Effector memory CD8-positive, alpha-beta T cell (primary cell): Measurements from ENCODE around the gene FAM53B.

Experiments
- ATAC-seq: fragments of 150-1000 bp; cut with Tn5 transposase; replicated peaks from 2 replicates; pipeline ENCODE4 v1.10.0; 2021; ENCODE audit warnings: mild to moderate bottlenecking, moderate library complexity
- DNase-seq, 3 experiments: peaks; one replicate each; pipeline ENCODE4 v3.0.0; 2021
- H3K27ac Mint-ChIP-seq, 2 donors: one replicate each; pipeline ENCODE4 v1.8.0; 2022; ENCODE audit warnings: mild to moderate bottlenecking in 2 of 2, mixed read lengths in 2 of 2, moderate library complexity in 2 of 2
- H3K27me3 Mint-ChIP-seq, 2 donors: one replicate each; pipeline ENCODE4 v1.8.0; 2022; ENCODE audit warnings: mixed read lengths in 2 of 2
- H3K36me3 Mint-ChIP-seq: one replicate; pipeline ENCODE4 v1.8.0; 2022; ENCODE audit warnings: mild to moderate bottlenecking, moderate library complexity, mixed read lengths; ENCODE audit not compliant: insufficient read depth
- H3K4me1 Mint-ChIP-seq, 2 donors: one replicate each; pipeline ENCODE4 v1.8.0; 2022; ENCODE audit warnings: low read depth in 2 of 2, mixed read lengths in 2 of 2
- H3K4me3 Mint-ChIP-seq, 2 donors: one replicate each; pipeline ENCODE4 v1.8.0; 2022; ENCODE audit warnings: mild to moderate bottlenecking in 2 of 2, mixed read lengths in 2 of 2, moderate library complexity in 2 of 2
- H3K9me3 Mint-ChIP-seq, 2 donors: one replicate each; pipeline ENCODE4 v1.8.0; 2022; ENCODE audit warnings: mixed read lengths in 2 of 2

Gene FAM53B

DNA sequence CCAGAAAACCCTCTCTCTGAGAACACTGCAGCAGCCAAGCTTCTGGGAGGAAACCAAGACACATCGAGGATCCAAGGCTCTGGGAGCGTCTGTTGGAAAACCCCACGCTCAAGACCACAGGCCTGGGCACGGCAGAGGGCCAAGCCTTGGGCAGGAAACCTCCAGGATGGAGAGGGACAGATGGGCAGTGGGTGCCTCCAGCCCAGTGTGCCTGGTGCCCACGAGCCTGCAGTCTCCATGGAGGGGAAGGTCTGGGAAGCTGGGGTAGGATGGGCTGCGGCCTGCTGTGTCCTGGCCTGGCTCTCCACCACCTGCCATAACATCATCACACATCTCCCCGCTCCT, 96.1 kb downstream of the FAM53B start:
- Mint-ChIP-seq H3K4me3 (peak overlapping the region; percentile 75 to 85), H3K27me3 (no peaks in the 10 kb centered on the region), H3K27ac (peak overlapping the region; percentile 99 to 100), H3K4me1 (peaks cover 84 to 85% of the 10 kb centered on the region in 2 donors), H3K9me3 (no peaks in the 10 kb centered on the region), H3K36me3 (peaks cover 65% of the 10 kb centered on the region)
- no peak for ATAC-seq
- DNase-seq = no peak

DNA sequence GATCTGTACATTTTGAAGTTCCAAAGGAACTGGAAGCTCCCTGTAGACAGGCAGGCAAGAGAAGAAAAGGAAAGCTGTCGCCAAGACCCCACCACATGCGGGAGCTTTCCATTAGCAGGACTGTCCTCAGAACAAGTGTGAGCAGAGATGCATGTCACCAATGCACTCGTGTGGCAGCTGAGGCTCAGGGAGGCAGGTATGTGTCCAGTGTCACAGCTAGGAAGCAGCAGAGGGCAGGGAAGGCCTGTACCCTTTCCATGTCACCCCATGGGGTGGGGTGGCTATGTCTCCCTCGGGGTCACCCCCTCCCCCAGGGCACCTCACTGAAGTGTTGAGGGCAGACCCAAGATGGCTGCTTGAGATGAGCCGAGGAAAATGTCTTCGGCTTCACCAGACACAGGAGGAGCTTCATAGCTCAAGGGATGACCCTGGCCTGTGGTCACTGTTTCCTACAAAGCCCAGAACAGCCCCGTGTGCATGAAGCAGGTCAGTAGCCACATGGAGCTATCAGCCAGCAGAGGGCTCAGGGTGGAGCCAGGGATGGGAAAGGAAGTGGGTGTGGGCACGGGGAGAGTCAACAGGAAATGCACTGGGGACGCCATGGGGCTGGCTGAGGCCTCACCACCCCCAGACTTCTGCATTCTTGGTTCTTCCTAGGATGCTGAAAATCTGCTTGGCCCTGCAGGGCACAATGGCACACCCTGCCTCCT, 96.6 kb downstream of the FAM53B start:
- Mint-ChIP-seq H3K4me1 (peaks cover 85 to 87% of the 10 kb centered on the region in 2 donors), H3K27me3 (no peaks in the 10 kb centered on the region)
- peak; percentile 64 to 70 (median 64) for DNase-seq

DNA sequence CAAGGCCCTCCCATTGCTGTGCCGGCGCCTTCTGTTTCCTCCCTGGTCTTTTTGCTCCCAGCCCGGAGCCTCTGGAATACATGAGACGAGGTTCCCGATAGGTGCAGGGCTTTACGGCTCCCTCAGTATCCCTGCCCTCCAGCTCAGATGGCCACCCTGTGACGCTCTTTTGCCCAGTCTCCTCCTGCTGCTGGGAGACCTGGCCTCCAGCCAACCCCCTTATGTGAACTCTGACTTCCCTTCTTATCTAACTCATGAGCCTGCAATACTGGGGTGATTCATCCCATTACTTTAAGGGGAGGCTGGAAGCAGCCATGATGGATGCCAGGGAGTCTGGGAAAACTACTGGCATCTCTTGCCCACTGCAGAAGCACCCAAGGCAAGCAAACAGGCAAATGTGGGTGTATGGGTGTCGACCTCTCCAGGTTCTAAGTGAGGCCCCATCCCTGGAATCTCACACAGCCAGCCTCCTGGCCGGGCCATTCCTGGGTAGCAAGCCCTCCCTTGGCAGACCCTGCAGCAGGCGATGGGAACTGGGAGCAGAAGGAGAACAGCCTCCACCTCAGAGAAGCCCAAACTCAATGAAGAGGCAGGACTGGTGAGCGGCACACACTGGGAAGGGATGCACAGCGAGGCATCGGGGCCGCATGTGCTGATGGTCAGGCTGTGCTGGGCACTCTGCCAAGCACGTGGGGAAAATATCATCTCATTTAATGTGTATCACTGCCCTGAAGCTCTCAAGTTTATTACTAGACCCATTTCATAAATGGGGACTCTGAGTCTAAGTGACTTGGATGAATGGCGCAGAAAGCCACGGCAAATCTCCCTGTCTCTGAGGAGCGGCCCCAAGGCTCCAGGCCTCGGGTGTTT, 97.5 kb downstream of the FAM53B start:
- DNase-seq (no peak), ATAC-seq (no peak)
- H3K9me3 Mint-ChIP-seq = no peaks in the 10 kb centered on the region
- H3K4me3 Mint-ChIP-seq = peak overlapping the region; percentile 75 to 85
- H3K27me3 Mint-ChIP-seq = no peaks in the 10 kb centered on the region
- H3K36me3 Mint-ChIP-seq = peaks cover 66% of the 10 kb centered on the region
- peak overlapping the region; percentile 99 to 100 for H3K27ac Mint-ChIP-seq
- H3K4me1 Mint-ChIP-seq = peaks cover 86 to 87% of the 10 kb centered on the region in 2 donors

More for the DNA sequence above, 96.6 kb downstream of the FAM53B start:
- peak; percentile 47 for ATAC-seq
- H3K27ac Mint-ChIP-seq = peak overlapping the region; percentile 99 to 100
- peak overlapping the region; percentile 75 to 85 for H3K4me3 Mint-ChIP-seq
- H3K36me3 Mint-ChIP-seq = peaks cover 64% of the 10 kb centered on the region
- no peaks in the 10 kb centered on the region for H3K9me3 Mint-ChIP-seq

DNA sequence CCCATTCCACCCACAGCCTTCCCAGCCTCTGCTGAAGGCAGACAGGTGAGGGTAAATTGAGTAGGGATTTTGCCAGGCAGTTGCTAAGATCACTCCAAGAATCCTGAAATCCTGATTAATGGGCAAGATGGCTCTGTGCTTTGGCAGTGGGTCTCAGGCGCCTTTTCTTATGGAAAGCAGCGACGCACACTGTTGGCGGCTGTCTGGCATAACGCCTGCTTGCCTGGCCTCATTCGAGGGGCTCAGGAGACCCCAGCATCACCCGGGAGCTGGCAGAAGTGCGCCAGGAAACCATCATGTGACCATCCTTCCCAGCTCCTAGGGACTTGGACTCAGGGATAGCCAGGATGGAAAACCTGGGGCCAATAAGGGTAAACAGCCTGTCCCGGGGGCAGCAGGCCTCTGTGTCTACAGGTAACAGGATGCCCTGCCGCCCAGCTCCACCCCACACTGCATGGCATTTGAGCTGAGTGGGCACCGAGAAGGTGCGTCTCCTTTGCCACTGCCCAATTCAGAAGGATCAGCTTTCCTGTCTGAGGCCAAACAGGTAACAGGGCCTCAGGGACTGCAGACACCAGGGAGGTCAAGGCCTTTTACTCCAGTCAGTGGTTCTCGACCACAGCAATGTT, 98.6 kb downstream of the FAM53B start:
- H3K4me1 Mint-ChIP-seq = peaks cover 86 to 88% of the 10 kb centered on the region in 2 donors
- peak overlapping the region; percentile 99 to 100 for H3K27ac Mint-ChIP-seq
- DNase-seq (no peak), ATAC-seq (no peak)
- peak overlapping the region; percentile 22 to 85 for H3K4me3 Mint-ChIP-seq
- H3K9me3 Mint-ChIP-seq = no peaks in the 10 kb centered on the region
- peaks cover 66% of the 10 kb centered on the region for H3K36me3 Mint-ChIP-seq
- H3K27me3 Mint-ChIP-seq = no peaks in the 10 kb centered on the region

DNA sequence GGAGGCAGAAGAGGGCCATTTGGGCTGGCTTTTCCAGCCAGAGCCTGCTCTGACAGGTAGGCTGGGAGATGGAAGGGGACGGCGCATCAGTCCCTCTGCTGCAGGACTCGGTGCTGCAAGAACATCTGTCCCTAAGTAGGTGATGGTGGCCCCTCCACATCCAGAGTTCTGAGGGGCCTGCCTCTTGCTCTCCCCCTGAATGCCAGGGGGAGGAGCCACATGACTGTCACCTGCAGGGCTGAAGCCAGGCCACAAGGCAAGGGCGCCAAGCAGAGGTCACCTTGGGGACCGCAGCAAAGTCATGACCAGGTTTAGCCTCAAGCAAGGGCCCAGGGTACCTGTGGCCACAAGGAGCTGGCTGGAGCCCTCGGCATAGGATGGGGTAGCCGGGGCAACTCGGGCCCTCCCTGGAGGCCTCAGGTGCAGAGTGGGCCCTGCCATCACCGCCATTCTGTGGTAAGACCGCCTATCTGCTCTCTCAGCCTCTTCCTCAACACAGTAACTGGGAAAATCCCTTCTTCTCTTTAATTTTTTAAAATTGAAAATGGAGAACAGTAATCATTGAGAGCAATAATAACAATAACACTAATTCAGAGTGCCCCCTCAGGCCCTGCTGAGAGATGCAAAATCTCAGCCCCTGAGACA, 99.3 kb downstream of the FAM53B start:
- H3K27ac Mint-ChIP-seq = peak overlapping the region; percentile 99 to 100
- H3K36me3 Mint-ChIP-seq = peaks cover 59% of the 10 kb centered on the region
- H3K9me3 Mint-ChIP-seq = no peaks in the 10 kb centered on the region
- ATAC-seq = no peak
- H3K27me3 Mint-ChIP-seq = no peaks in the 10 kb centered on the region
- peaks cover 86 to 87% of the 10 kb centered on the region in 2 donors for H3K4me1 Mint-ChIP-seq
- DNase-seq = no peak
- H3K4me3 Mint-ChIP-seq = peak overlapping the region; percentile 22 to 31

DNA sequence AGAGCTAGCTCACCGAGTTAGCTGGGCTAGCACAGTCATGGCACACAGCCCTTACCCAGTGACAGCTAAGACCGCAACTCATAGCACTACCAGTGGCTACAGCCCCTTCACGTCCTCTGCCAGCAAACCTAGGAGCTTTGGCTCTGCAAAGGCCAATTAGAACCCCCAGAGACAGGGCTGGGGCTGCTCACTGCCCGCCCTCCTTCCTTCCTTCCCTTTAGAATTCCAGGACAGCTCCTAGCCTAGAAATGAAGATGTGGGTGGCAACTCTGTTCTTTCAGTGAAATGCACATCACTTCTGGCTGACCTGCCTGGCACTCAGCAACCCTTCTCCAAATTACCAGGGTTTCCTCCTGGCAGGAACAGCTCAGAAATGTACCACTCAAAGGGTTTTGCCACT, 99.9 kb downstream of the FAM53B start:
- no peaks in the 10 kb centered on the region for H3K27me3 Mint-ChIP-seq
- no peaks in the 10 kb centered on the region for H3K9me3 Mint-ChIP-seq
- DNase-seq (no peak), ATAC-seq (no peak)
- peak overlapping the region; percentile 99 to 100 for H3K27ac Mint-ChIP-seq
- H3K4me3 Mint-ChIP-seq = peak overlapping the region; percentile 22 to 31
- H3K36me3 Mint-ChIP-seq = peaks cover 53% of the 10 kb centered on the region
- peaks cover 84% of the 10 kb centered on the region in 2 donors for H3K4me1 Mint-ChIP-seq

DNA sequence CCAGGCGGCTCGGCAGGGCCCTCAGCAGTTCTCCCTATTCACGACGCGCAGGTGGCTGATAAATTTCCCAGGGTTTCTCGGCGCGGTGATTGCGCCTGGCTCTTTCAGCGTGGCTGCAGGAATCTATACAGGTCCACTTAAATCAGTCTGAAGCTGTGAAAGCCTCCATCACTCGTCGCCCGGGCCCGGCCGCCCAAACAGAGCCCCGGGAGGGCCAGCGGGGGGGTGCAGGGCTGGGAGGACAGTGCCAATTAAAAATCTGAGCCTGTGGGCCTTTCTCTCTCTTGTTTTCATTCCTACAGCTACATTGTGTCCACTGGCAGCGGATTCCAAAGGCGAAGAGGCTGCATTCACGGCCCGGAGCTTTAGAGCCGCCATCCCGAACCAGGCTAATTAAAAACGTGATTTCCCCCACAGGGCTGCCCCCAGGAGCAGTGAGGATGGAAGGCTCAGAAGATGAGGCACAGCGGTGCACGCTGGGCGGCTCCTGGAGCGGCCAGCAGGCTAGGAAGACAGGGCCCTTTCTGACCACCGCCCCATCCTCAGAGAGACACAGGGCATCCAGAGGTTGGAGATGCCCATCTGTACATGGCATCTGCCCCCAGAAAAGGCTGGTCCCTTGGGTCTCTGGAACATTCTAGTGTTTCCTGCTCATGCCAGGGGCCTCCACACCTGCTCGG, 100.7 kb downstream of the FAM53B start:
- Mint-ChIP-seq H3K36me3 (peaks cover 50% of the 10 kb centered on the region), H3K9me3 (no peaks in the 10 kb centered on the region), H3K27me3 (no peaks in the 10 kb centered on the region), H3K27ac (peak overlapping the region; percentile 99 to 100), H3K4me1 (peaks cover 76 to 78% of the 10 kb centered on the region in 2 donors), H3K4me3 (peak overlapping the region; percentile 44 to 87)
- DNase-seq (no peak), ATAC-seq (no peak)

DNA sequence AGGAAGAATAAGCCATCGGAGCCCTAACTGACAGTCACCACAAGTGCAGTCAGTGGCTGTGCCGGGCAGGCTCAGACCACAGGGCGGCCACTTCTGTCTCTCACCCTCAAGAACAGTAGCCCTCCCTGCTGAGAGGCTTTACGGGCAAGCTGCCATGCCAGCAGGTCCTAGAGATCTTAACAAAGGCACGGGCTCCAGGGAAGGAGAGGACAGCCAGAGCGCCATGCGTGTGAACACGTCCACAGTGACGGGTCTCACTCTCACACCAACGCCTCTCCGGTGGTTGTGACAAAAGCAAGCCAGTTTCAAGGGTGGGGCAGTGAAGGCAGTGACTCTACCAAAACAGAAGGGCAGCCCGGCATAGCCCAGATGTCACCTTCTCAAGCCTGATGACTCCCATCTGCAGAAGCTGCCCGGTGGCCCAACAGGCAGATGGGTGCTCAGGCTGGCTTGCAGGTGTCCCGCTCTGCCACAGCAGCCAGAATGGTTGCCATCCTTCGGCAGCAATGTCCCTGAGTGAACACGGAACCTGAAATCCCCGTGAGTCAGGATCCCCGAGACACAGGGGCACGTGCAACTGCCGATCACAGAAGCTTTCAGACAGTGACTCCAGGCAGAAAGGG, 102.0 kb downstream of the FAM53B start:
- DNase-seq (no peak), ATAC-seq (peak; percentile 12)
- H3K27ac Mint-ChIP-seq = peak overlapping the region; percentile 99 to 100
- H3K4me1 Mint-ChIP-seq = peaks cover 72 to 78% of the 10 kb centered on the region in 2 donors
- H3K9me3 Mint-ChIP-seq = no peaks in the 10 kb centered on the region
- peak overlapping the region; percentile 86 to 87 for H3K4me3 Mint-ChIP-seq
- H3K36me3 Mint-ChIP-seq = peaks cover 43% of the 10 kb centered on the region
- no peaks in the 10 kb centered on the region for H3K27me3 Mint-ChIP-seq

DNA sequence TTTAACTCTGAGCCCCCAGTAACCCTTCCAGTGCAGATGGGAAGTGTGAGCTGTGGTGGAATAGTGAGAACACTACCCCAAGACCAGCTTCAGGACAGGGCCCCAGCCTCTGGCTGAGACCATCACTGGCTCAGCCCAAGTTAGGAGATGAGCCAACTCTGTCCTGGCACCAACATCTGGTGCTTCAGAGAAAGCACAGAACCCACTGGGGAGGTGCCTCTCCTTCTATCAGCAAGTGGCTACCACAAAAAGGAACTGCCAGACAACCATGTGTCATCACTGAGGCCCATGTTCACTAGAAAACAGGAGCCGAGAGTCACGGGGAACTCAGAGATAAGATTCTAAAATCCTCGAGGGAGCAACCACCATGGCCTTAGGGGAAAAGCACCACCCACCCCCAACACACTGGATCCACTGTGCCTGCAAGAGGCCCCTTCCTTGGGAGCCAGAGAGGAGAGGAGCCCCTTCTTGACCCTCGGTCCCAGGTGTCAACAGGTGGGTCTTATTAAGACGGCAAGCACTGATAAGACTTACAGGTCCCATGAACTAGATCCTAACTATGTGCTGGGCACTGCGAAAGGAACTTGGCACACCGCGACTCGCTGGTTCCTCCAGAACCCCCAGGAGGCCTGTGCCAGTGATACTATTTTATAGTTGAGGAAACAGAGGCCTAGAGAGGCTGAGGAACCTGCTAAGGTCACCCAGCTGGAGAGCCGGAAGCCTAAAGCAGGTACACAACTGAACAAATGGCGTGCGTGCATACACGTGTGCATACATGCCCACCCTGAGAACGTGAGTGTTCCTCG, 102.7 kb downstream of the FAM53B start:
- ATAC-seq (peak; percentile 81), DNase-seq (peak; percentile 56 to 62 (median 56))
- no peaks in the 10 kb centered on the region for H3K27me3 Mint-ChIP-seq
- peaks cover 74 to 78% of the 10 kb centered on the region in 2 donors for H3K4me1 Mint-ChIP-seq
- H3K9me3 Mint-ChIP-seq = no peaks in the 10 kb centered on the region
- peaks cover 39% of the 10 kb centered on the region for H3K36me3 Mint-ChIP-seq
- peak overlapping the region; percentile 99 to 100 for H3K27ac Mint-ChIP-seq
- H3K4me3 Mint-ChIP-seq = peak overlapping the region; percentile 86 to 87

DNA sequence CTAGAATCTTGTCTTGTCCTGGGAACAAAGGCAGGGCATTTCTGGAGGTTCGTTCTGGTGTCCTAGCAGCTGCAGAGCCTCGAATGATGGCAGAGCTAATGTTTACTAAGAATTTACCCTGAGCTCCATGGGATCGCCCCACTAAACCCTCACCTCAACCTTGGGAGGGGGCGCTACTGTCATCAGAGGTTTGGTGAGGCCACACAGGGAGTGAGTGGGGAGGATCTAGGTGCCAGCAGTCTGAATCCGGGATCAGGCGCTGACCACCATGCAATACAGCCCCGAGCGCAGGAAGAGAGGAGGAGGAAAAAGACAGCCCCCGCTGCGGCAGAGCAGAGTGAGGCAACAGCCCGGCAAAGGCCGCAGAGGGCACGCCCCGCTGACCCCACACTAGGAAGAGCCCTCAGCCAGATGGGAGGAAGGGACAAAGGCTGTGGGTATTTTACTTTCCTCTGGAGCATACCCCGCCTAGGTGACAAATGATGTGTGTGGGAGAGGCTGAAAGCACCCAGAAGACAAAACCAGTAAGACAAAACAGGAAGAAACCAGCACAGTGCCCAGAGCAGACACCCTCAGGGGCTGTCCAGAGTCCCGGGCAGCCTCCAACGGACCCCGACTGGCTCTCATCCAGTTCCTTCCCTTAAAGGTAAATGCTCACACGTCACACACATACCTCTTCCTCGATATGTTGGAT, 103.5 kb downstream of the FAM53B start:
- Mint-ChIP-seq H3K27me3 (no peaks in the 10 kb centered on the region), H3K9me3 (no peaks in the 10 kb centered on the region), H3K4me1 (peaks cover 75 to 77% of the 10 kb centered on the region in 2 donors), H3K4me3 (peak overlapping the region; percentile 86 to 87), H3K27ac (peak overlapping the region; percentile 99 to 100), H3K36me3 (peaks cover 40% of the 10 kb centered on the region)
- peak in 1 of 3 experiments; percentile 20 for DNase-seq
- ATAC-seq = peak; percentile 49

DNA sequence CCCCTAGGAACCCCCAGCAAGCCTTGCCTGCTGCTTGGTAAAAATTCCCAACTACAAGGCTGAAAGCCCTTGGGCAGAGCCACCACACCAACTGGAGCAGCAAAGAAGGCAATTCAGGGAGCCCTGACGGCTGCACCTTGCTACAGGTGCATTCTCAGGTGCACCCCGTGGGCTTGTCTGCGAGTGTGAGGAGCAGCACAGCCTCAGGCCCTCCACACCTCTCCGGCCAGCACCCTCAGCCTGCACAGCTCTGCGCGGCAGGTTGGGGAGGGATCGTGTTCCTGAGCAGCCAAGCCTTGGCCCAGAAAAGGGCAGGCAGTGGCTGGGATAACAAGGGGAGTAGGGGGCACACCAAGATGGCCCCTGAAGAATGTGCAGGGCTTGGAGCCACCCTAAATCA, 104.1 kb downstream of the FAM53B start:
- Mint-ChIP-seq H3K9me3 (no peaks in the 10 kb centered on the region), H3K27me3 (no peaks in the 10 kb centered on the region), H3K4me3 (peak overlapping the region; percentile 86 to 87), H3K4me1 (peaks cover 72 to 78% of the 10 kb centered on the region in 2 donors), H3K27ac (peak overlapping the region; percentile 99 to 100), H3K36me3 (peaks cover 40% of the 10 kb centered on the region)
- DNase-seq (no peak), ATAC-seq (no peak)
